Activated CD4-positive, CD25-positive, alpha-beta regulatory T cell treated with anti-CD3 and anti-CD28 coated beads, Interleukin-2, amount 50 U/mL, for 24 hours (primary cell): ENCODE results near the gene GPANK1.
A peak's percentile ranks its signal among the peaks of the same experiment; 100 is the strongest.

Experiments used
- ATAC-seq, 2 donors: fragments of 150-1000 bp; cut with Tn5 transposase; one replicate each; pipeline ENCODE4 v1.10.0; 2021; ENCODE audit warnings: mild to moderate bottlenecking in 1 of 2, moderate library complexity in 1 of 2

Gene GPANK1

GRCh38 chr6:31636698-31637596 is 27.9 kb downstream of the GPANK1 start:
- ATAC-seq = no peak

GRCh38 chr6:31634969-31635575 is 29.7 kb downstream of the GPANK1 start:
- no peak for ATAC-seq

- no peak for ATAC-seq
These were observed 30.7 kb downstream of the GPANK1 start for GRCh38 chr6:31634131-31634530.

GRCh38 chr6:31633447-31633846 is 31.4 kb downstream of the GPANK1 start:
- no peak for ATAC-seq

- ATAC-seq = no peak
These were observed 32.4 kb downstream of the GPANK1 start for GRCh38 chr6:31632279-31632946.

- ATAC-seq = no peak
These were observed 33.0 kb downstream of the GPANK1 start for GRCh38 chr6:31631681-31632278.

GRCh38 chr6:31631209-31631608 is 33.6 kb downstream of the GPANK1 start:
- no peak for ATAC-seq

GRCh38 chr6:31630177-31630934 is 34.4 kb downstream of the GPANK1 start:
- no peak for ATAC-seq

GRCh38 chr6:31629014-31629413 is 35.8 kb downstream of the GPANK1 start:
- ATAC-seq = no peak

GRCh38 chr6:31627690-31628287 is 37.0 kb downstream of the GPANK1 start:
- ATAC-seq = no peak

- ATAC-seq = no peak
These were observed 37.8 kb downstream of the GPANK1 start for GRCh38 chr6:31626952-31627351.

GRCh38 chr6:31624070-31624469 is 40.7 kb downstream of the GPANK1 start:
- ATAC-seq = no peak

- ATAC-seq = no peak
These were observed 42.1 kb downstream of the GPANK1 start for GRCh38 chr6:31622684-31623091.

- no peak for ATAC-seq
These were observed 42.8 kb downstream of the GPANK1 start for GRCh38 chr6:31621991-31622390.

- no peak for ATAC-seq
These were observed 43.4 kb downstream of the GPANK1 start for GRCh38 chr6:31621320-31621939.

GRCh38 chr6:31620586-31621319 is 44.0 kb downstream of the GPANK1 start, which contains the start of gene PRRC2A:
TSS of gene PRRC2A (plus strand) at chr6:31620715. CDS start at chr6:31622790, 2,075 bp downstream.
- peak; percentile 57 to 63 for ATAC-seq

GRCh38 chr6:31619805-31620585 is 44.8 kb downstream of the GPANK1 start:
- peak; percentile 82 to 86 for ATAC-seq

GRCh38 chr6:31617010-31617409 is 47.8 kb downstream of the GPANK1 start:
- ATAC-seq = no peak

GRCh38 chr6:31615748-31616147 is 49.0 kb downstream of the GPANK1 start:
- ATAC-seq = no peak
